ENCODE data around the gene ASXL3.

ASXL3 gene

DNA sequence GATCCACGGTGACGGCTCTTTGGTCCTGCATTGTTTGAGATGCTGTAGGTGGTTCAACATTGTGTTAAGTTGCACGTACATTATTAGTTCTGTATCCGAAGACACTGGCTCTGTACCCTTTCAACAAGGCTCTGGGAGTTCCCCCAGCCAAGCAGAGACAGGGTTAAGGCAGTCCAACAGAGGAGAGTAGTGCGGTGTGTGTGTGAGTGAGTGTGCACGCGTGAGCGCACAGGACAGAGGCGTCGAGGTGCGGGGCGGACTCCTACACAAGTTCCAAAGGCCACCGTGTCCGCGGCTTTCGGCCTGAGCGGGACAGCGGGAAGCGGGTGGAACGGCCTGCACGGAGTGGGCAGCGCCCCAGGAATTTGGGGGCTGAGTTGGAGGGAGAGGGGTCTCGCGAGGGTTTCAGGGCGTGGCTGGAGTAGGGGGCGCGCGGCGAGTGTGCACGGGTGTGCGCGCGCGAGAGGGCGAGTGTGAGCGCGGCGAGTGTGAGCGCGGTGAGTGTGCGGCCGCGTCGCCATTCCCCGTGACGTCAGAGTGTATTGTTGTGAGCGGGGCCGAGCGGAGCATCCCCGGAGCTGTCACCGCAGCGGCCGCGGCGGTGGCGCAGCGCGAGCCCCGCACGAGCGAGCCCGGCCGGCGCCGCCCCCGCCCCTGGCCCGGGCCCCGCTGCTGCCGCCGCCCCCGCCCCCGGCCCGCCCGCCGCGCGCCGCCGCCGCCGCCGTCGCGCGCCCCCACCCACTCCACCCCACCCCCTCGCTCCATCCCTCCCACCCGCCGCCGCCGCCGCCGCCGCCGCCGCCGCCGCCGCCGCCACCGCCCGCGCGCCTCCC, at the start of gene ASXL3:
Gene ASXL3, plus strand, starts transcription at position 535 of the 833 bp plus-strand sequence. CDS start 413 bp downstream, outside the sequence.
- DNase-seq = no peak

DNA sequence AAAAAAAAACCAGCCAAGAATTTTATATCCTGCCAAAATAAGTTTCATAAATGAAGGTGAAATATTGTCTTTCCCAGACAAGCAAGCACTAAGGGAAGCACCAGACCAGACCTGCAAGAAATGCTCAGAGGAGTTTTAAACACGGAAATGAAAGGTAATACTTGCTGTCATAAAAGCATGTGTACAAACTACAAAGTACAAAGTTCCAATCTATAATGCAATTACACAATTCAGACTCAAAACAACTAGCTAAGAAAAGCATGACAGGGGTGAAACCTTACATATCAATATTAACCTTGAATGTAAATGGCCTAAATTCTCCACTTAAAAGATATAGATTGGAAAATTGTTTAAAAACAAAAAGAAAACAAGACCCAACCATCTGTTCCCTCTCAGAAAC, 45.0 kb upstream of the ASXL3 start:
- no peak for DNase-seq

DNA sequence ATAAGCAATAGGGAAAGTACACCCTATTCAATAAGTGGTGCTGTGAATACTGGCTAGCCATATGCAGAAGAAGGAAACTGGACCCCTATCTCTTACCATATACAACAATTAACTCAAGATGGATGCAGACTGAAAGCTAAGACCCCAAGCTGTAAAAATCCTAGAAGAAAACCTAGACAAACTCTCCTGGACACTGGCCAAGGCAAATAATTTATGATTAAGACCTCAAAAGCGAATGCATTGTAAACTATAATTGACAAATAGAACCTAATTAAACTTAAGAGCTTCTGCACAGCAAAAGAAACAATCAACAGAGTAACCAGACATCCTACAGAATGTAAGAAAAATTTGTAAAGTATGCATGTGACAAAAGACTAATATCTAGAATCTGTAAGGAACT, 41.1 kb upstream of the ASXL3 start:
- DNase-seq = no peak

DNA sequence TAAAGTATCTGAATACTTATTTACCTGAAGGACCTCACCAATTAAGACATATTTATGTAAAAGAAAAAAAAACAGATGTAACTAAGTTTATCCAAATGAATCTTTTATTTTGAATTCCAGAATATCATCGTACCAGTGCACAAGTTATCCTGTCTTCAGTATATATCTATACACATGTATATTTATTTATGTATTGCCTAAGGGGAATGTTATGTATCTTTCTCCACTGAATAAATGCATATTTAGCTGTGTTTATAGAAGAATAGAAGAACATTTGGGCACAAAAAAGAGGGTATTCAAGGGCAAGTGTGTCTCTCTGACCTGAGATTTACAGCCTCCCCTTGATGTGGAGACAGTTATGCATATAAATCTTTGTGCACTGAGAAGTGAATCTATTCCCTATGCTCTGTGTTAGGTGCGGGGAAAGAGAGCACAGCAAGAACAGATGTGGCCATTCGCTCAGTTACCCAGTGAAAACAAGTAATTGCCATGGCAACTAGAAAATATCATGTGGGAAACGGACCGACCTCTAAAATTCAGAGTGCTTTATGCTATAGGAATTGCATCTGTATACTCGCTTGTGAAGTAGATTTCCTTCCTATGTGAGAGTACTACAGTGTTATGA, 39.5 kb upstream of the ASXL3 start:
- no peak for DNase-seq

DNA sequence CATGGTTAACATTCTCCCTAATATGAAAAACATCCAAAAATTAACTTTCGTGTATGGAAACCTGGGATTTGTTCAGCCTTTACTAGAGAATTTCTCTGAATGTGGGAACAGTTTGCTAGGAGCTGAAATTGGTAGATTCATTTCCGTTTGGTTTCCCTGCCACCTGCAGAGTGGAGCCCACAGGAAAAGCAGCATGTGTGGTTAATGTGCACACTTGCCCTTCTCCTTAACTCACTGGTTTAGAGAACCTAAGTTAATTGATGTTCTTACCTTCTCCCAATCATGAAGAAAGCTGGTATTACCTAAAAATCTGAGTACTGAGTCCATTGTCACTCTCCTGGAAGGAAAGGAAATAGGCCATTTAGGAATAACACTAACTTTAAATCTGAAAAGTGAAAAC, 37.6 kb upstream of the ASXL3 start:
- DNase-seq = no peak

- DNase-seq = no peak
These were observed 36.7 kb upstream of the ASXL3 start for GRCh38 chr18:33541316-33541715.

DNA sequence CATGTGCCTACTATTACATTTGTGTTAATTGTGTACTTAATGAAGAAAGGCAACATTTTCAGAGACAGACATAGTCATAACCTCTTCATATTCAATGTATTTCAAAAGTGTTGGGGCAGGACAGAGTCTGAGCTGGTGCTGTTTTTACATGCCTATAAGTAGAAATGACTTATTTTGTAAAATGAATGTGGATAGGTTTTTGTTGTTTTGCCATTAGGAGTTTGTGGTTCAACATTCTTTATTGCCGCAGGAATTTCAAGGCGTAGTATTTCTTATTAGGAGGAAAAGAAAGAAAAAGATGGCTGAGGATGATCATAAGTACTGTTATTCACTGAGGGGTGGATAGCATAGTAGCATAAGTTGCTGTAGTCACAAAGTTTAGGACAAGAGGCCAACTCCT, 21.2 kb upstream of the ASXL3 start:
- DNase-seq = no peak

- DNase-seq = no peak
These were observed 20.3 kb upstream of the ASXL3 start for GRCh38 chr18:33557706-33558105.

DNA sequence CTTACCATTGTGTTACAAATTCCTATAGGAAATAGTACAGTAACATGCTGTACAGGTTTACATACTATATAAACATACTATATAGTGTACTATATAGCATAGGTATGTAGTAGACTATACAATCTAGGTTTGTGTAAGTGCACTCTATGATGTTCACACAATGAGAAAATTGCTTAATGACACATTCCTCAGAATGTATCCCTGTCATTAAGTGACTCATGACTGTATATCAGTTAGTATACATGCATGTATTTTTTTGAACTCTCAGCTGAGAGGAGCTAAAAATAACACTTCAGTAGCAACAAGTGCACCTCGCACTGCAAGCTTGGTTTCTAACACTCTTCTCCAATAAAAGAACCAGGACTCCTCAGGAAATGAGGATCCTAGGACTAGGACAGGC, 19.5 kb upstream of the ASXL3 start:
- no peak for DNase-seq

GRCh38 chr18:33560686-33561370, 17.2 kb upstream of the ASXL3 start:
- no peak for DNase-seq

DNA sequence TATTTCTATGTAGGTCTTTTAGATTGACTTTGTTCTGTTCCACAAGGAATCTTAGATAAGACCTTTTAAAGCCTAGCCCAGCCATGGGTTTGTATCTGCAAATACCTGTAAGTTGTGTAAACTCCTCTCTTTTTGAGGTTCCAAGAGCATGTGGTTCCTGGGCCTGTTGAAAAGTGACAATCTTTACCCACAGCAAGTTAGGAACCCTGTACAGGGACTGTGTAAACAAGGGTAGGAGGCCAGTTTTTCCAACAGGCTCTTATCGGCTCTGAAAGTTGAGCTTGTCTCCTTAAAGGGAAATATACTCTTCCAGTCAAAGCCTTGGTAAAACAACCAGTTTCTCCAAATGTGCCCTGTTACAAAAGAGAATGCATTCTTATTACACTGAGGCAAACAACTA, 15.3 kb upstream of the ASXL3 start:
- DNase-seq = no peak

DNA sequence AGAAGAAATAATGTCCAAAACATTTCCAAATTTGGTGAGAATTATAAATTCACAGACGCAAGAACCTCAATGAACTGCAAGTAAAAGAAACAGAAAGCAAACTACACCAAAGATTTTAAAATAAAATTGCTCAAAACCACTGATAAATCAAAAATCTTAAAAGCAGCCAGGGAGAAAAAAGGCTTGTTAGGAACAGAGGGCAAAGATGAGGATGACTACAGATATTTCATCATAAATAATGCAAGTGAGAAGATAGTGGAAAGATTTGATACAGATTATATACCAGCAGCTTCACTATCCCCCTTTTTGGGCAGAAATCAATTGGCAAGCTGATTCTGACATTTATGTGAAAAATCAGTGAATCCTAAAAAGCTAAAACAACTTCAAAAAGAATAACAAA, 10.3 kb upstream of the ASXL3 start:
- DNase-seq = no peak

GRCh38 chr18:33571998-33572787, 5.8 kb upstream of the ASXL3 start:
- no peak for DNase-seq

GRCh38 chr18:33573193-33573592, 4.8 kb upstream of the ASXL3 start:
- no peak for DNase-seq

GRCh38 chr18:33575451-33575850, 2.6 kb upstream of the ASXL3 start:
- DNase-seq = no peak

GRCh38 chr18:33576999-33577646, 896 bp upstream of the ASXL3 start:
- no peak for DNase-seq

- DNase-seq = no peak
These were observed 714 bp downstream of the ASXL3 start for GRCh38 chr18:33578518-33579348.

GRCh38 chr18:33579349-33580215, 1.6 kb downstream of the ASXL3 start:
- DNase-seq = no peak

DNA sequence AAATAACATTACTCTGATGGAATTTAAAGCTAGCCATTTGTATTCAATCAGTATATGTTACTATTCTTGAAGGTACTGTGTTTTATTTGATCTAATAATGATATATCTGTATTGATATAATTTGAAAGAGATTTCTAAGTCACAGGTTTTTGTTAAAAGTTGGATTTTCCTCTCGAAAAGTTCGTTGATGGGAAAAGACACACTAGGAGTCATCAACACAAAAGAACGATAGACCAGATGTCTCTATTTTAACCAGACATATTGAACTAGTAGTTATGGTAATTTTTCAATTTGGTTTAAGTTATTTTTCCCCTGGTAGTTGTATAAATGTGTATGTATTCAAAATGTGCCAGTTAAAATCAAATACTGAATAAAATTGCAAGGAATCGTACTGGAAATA, 2.5 kb downstream of the ASXL3 start:
- no peak for DNase-seq

- no peak for DNase-seq
These were observed 3.8 kb downstream of the ASXL3 start for GRCh38 chr18:33581856-33582255.

DNA sequence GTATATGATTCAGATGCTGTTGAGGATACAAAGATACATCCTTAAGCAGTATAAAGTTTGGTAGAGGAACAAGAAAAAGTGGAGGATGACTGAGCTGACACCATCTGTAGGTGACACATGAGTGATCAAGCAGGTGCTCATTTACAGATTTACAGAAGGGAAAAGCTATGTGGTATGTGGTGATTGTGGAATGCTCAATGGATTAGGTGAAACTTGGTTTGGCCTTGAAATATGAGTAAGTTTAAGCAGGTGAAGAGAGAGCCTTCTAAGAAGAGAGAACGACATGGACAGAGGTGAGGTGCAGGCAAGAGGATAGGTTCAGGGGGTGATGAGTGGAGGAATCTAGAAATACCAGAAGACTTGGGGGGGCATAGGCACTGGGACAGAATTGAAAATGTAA, 5.9 kb downstream of the ASXL3 start:
- no peak for DNase-seq

Measured in CD4-positive, alpha-beta T cell treated with Interleukin-17A for 4 hours (primary cell).